ENCODE data around the gene HYI.

DNA sequence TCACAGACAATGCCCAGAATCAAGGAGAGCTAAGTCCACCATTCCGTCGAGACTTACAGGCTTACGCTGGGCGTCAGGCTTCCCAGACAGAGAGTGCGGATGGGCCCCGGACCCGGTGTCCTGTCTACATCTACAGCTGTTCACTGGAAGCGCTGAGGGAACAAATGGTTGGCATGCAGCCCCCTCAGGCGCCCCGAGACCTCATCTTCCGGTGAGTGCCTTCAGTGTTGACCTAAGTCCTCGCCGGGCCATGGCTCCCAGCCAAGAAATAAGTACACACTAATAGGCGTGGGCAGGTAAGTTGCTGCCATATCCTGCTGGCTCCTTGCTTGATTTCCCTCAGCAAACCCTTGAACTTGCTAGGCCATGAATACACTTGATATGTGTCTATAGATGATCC lies 26.2 kb downstream of the HYI start:
- TF ChIP-seq RAD21 (IDR thresholded peaks at IDR 0.05; ENCODE audit: low read depth), result no peak
- TF ChIP-seq ZBTB7A (IDR thresholded peaks at IDR 0.05; ENCODE audit: low read depth), result no peak
- no peak for TF ChIP-seq EGR1 (IDR thresholded peaks at IDR 0.05)

All from Ishikawa (cell line).